Placental epithelial cell (primary cell): ENCODE results near the gene DEFB128. TPM values are rescaled to one million over a fixed set of nuclear protein-coding genes. Genes with fewer than 3 reads are reported as not detected.

Experiments used
- total RNA-seq: library from RNA; depleted of rRNA; stranded (reverse); fragments of >200 nt; gene quantifications from 2 replicates; pipeline ENCODE4 v1.2.3, GENCODE V29; 2012

DEFB128 gene
- total RNA-seq: not detected in 2 replicates

DNA sequence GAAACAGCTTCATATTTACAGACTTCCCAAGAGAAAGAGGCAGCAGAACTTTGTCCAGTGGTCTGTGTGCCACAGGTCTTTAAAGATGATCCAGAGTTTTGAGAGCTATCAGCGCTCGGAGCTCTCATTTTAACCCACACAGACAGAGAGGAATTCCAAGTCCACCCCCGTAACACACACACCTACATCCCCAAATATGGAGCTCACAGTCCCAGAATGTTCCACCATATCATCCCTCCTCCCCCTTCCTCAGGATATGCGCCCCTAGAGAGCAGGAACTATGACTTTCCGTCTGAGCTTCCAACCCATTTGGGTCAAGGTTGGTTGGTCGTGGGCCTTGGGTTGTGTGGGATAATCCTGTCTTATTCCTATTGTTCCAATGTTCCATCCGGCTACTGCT is at the start of gene DEFB128:
Gene DEFB128 (minus strand): TSS at position 101 of the 400 bp plus-strand sequence. CDS start 88 bp downstream, at position 13.

DNA sequence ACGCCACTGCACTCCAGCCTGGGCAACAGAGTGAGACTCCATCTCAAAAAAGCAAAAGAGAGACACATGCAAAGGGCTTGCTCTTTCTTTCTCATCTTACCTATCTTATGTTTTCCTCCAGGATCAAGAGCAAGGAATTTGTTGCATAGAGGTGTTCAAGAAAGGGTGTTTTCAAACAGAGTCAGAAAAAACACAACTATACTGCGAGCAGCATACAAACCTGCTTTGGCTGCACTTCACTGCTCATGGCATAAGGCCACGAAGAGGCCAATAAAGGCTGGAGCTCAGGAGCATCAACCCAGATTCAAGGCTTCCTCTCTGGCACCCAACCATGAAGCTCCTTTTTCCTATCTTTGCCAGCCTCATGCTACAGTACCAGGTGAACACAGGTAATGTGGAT is 37.4 kb upstream of the DEFB128 start, which contains the start of gene DEFB129:
Gene DEFB129 (plus strand): TSS at position 301 of the 400 bp plus-strand sequence. CDS start 31 bp downstream, at position 332.

DNA sequence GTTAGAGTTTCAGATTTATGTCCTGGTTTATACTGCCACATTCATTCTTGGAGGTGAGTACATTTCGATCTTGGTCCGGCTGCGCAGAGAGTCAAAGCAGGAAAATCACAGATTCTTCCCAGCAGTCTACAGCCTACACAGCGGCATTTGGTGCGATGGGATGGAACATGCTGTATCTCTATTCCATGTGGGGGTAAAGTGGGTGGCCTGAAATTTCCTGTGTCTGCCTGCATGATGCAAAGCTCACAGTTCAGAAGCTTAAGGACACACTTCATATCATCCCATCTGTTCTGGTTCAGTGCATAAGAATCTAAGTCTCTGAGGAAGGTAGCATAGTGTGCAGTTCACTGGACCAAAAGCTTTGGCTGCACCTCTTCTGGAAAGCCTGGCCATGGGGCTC is 32.4 kb downstream of the DEFB128 start, which contains the start of gene DEFB127:
Gene DEFB127 (plus strand): TSS at position 301 of the 400 bp plus-strand sequence. CDS start 91 bp downstream, at position 392.

DNA sequence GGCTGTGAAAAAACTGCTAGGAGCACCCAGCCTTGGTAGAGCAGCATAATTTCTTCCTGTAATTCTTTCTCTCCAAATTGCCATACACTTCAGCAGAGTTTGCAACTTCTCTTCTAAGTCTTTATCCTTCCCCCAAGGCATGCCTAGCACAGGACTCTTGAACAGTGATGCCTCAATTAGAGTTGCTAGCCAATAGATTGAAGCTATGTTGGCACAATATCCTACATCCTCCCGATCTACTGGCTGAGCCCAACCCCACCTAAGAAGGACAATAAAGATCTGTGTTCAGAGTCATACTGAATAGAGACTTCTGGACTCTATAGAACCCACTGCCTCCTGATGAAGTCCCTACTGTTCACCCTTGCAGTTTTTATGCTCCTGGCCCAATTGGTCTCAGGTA is 47.2 kb downstream of the DEFB128 start, which contains the start of gene DEFB126:
Gene DEFB126 (plus strand): TSS at position 301 of the 400 bp plus-strand sequence. CDS start 39 bp downstream, at position 340.

Other genes starting within 250 kb of the DEFB128 start
- not detected in 2 replicates for gene DEFB125, start 102.0 kb downstream of the DEFB128 start, total RNA-seq
- not detected in 2 replicates for gene DEFB126, start 47.1 kb downstream of the DEFB128 start, total RNA-seq
- gene DEFB127, start 32.3 kb downstream of the DEFB128 start, total RNA-seq: not detected in 2 replicates
- not detected in 2 replicates for gene DEFB129, start 37.5 kb upstream of the DEFB128 start, total RNA-seq
- not detected in 2 replicates for gene DEFB132, start 68.0 kb upstream of the DEFB128 start, total RNA-seq
- 0.98 and 2.4 TPM in 2 replicates for gene C20orf96, start 101.0 kb upstream of the DEFB128 start, total RNA-seq
- 22.4 and 24.9 TPM in 2 replicates for gene ZCCHC3, start 107.9 kb upstream of the DEFB128 start, total RNA-seq
- 14.9 and 17.6 TPM in 2 replicates for gene SOX12, start 135.8 kb upstream of the DEFB128 start, total RNA-seq
- gene NRSN2, start 157.4 kb upstream of the DEFB128 start, total RNA-seq: 26.3 and 32.2 TPM in 2 replicates
- 8.2 and 41.8 TPM in 2 replicates for gene TRIB3, start 191.0 kb upstream of the DEFB128 start, total RNA-seq
- gene RBCK1, start 218.6 kb upstream of the DEFB128 start, total RNA-seq: 73.9 and 96.6 TPM in 2 replicates